Measurements from ENCODE around the gene SNHG17.

GRCh38 chr20:38373898-38374297, 61.2 kb downstream of the SNHG17 start:
- TF ChIP-seq, protein P1, sequence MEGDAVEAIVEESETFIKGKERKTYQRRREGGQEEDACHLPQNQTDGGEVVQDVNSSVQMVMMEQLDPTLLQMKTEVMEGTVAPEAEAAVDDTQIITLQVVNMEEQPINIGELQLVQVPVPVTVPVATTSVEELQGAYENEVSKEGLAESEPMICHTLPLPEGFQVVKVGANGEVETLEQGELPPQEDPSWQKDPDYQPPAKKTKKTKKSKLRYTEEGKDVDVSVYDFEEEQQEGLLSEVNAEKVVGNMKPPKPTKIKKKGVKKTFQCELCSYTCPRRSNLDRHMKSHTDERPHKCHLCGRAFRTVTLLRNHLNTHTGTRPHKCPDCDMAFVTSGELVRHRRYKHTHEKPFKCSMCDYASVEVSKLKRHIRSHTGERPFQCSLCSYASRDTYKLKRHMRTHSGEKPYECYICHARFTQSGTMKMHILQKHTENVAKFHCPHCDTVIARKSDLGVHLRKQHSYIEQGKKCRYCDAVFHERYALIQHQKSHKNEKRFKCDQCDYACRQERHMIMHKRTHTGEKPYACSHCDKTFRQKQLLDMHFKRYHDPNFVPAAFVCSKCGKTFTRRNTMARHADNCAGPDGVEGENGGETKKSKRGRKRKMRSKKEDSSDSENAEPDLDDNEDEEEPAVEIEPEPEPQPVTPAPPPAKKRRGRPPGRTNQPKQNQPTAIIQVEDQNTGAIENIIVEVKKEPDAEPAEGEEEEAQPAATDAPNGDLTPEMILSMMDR (conservative IDR thresholded peaks at IDR 0.05; ENCODE audit: low read depth, low read length): no peak
- TF ChIP-seq EZH2 (IDR thresholded peaks at IDR 0.05; ENCODE audit: borderline replicate concordance, low read depth, low read length, poor library complexity, severe bottlenecking): no peak
